Measurements from ENCODE around the gene PROC.

GRCh38 chr2:127403460-127403859 is 14.8 kb upstream of the PROC start:
- TF ChIP-seq EP300 (IDR thresholded peaks at IDR 0.05) (no peak), CTCF (IDR thresholded peaks at IDR 0.05) (no peak), POLR2A (IDR thresholded peaks at IDR 0.05) (no peak)

All from tibial nerve (tissue), 4 donors.